ENCODE measurements around the gene KCNMA1.

The KCNMA1 gene

DNA sequence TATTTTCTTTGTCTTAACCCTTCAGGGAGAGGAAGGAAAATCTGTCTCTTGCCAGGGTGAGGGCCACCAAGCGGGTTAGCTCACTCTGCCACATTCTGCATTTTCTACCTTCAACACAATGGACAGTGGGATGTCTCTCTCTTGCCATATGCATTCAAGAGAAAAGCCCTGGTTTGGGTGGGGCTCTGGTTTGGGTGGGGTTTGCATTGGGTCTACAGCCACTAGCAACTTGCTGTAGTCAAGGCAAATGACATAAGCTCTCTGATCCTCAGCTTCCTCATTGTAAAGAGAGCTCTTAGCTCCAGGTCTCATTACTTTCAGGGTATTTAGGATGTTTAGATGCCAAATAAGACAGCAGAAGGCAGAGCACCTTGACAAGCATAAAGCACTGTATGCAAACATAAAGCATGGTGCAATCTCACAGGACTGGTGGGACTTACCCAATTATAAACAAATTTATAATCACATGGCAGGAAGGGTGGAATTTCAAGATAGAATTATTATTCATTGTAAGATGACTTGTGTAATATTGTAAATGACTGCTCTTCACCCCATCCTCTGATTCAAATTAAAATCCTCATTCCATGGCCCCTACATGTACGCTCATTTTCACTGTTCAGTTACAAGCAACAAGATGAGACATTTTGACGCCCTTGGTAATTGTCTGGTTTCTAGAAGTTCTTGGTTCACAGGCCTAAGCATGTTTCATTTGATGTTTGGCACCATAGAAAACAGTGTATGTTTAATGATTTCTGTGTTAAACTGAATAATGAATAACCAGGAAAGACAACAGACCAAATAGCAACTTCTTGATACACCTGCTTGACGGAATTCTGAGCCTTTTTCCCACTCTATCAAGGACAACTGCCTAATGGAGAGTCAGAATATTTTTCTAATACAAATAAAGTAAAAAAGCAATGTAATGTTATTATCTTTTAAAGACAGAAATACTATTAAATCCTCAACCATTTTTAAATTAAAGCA, 258.9 kb downstream of the KCNMA1 start:
- no peak for DNase-seq (ENCODE audit: low read depth in 2 of 3, low spot score in 2 of 3)

DNA sequence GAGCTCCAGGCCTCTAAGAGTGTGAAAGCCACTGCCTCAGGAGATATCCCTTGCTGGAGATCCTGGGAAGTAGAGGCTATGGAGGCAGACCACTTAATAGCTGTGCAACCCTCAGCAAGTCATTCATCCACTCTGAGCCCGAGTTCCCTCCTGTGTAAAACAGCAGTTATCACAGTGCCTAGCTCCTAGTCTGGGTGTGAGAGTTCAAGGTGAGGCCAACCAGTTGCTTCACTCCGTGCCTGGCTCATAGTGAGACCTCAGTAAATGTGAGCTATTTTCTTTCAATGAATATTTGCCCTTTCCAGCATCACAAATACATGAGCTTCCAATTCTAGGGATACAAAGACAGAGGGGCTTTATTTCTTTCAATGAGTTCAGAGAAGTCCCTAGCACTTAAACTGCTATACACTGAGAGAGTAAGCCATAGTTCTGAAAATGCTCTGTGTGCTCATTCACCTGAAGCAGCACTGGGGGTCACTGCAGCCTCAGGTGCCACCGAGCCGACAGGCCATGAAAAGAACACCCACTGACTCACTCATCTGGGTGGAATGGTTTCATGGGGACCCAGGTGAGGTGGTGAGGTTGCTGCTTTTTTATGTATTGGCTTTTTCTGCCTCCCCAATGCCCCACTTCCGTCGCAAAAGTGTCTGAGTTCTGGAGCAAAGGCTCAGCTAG, 259.8 kb downstream of the KCNMA1 start:
- no peak for DNase-seq (ENCODE audit: low read depth in 2 of 3, low spot score in 2 of 3)

- DNase-seq (ENCODE audit: low read depth in 2 of 3, low spot score in 2 of 3): no peak
These were observed 260.6 kb downstream of the KCNMA1 start for GRCh38 chr10:77377034-77377433.

DNA sequence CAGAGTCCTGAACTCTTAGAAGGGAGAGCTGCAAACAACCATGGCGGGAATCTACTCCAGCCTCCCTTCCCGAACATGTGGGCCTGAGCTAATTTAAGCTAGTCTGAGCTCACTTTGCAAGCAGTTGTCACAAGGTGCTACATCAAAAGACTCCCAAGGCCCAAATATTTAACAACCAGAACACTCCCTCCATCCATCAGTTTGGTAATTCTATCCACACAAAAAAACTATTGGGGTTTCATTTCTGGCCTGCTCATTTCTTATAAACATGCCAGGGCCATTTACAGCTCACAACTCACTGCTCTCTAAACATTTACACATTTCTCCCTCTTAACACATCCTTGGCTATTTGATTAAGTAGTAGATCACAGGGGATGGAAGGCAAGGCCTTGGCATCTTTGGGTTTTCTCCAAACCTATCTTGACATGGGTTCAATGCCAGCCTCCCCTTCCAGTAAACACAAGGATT, 263.4 kb downstream of the KCNMA1 start:
- no peak for DNase-seq (ENCODE audit: low read depth in 2 of 3, low spot score in 2 of 3)

GRCh38 chr10:77371848-77372799, 265.5 kb downstream of the KCNMA1 start:
- DNase-seq (ENCODE audit: low read depth in 2 of 3, low spot score in 2 of 3): no peak

- no peak for DNase-seq (ENCODE audit: low read depth in 2 of 3, low spot score in 2 of 3)
These were observed 266.2 kb downstream of the KCNMA1 start for GRCh38 chr10:77371421-77371820.

DNA sequence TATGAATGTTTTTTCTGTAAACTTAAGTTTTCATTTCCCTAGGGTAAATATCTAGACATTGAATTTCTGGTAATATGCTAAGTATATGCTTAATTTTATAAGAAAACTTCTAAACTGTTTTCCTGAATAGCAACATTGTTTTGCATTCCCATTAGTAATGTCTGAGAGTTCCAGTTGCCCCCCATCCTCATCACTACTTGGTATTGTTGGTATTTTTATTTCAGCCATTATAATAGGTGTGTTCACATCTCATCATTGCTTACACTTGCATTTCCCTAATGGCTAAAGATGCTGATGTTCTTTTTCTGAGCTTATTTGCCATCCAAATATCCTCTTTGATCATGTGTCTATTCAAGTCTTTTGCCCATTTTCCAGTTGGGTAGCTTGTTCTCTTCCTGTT, 269.6 kb downstream of the KCNMA1 start:
- no peak for DNase-seq (ENCODE audit: low read depth in 2 of 3, low spot score in 2 of 3)

- no peak for DNase-seq (ENCODE audit: low read depth in 2 of 3, low spot score in 2 of 3)
These were observed 274.4 kb downstream of the KCNMA1 start for GRCh38 chr10:77363210-77363609.

DNA sequence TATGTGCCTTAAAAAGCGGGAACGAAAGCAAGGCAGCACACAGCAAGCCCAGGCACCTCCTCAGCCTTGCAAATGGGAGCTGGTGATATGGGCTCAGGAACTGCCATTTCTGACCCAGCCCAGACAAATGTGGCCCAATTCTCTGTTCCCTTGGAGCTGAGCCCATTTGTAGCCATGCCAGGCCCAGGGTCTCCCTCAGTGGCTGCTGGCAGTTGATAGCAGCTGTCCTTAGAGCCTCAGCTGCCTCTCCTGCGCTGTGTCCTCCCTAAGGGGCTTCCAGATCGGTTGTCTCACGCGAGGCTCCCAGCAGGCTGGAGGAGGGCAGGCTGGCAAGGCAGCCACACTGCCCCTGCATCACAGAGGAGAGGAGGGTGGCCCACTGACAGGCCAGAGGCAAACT, 275.8 kb downstream of the KCNMA1 start:
- no peak for DNase-seq (ENCODE audit: low read depth in 2 of 3, low spot score in 2 of 3)

GRCh38 chr10:77361426-77361825, 276.2 kb downstream of the KCNMA1 start:
- DNase-seq (ENCODE audit: low read depth in 2 of 3, low spot score in 2 of 3): no peak

- DNase-seq (ENCODE audit: low read depth in 2 of 3, low spot score in 2 of 3): no peak
These were observed 276.8 kb downstream of the KCNMA1 start for GRCh38 chr10:77360835-77361234.

- DNase-seq (ENCODE audit: low read depth in 2 of 3, low spot score in 2 of 3): no peak
These were observed 277.6 kb downstream of the KCNMA1 start for GRCh38 chr10:77359950-77360520.

GRCh38 chr10:77359287-77359691, 278.3 kb downstream of the KCNMA1 start:
- no peak for DNase-seq (ENCODE audit: low read depth in 2 of 3, low spot score in 2 of 3)

GRCh38 chr10:77358656-77359055, 279.0 kb downstream of the KCNMA1 start:
- no peak for DNase-seq (ENCODE audit: low read depth in 2 of 3, low spot score in 2 of 3)

GRCh38 chr10:77357611-77358310, 279.8 kb downstream of the KCNMA1 start:
- DNase-seq (ENCODE audit: low read depth in 2 of 3, low spot score in 2 of 3): no peak

- no peak for DNase-seq (ENCODE audit: low read depth in 2 of 3, low spot score in 2 of 3)
These were observed 280.4 kb downstream of the KCNMA1 start for GRCh38 chr10:77357185-77357584.

DNA sequence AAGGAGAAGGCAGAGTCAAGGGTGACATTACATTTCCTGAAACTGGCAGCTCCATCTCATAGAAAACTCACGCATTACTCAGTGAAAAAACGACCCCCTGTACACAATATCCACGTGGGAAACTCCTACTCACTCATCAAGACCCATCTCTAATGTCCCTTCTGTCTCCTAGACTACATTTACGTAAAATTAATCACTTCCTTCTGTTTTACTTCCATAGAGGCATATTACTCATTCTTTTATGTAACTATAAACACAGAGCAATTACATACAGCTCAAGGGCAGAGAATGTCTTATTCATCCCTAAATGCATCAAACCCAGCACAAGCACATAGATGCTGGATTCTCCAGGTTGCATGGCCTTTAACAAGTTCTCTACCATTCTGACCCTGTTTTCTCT, 281.8 kb downstream of the KCNMA1 start:
- DNase-seq (ENCODE audit: low read depth in 2 of 3, low spot score in 2 of 3): no peak

DNA sequence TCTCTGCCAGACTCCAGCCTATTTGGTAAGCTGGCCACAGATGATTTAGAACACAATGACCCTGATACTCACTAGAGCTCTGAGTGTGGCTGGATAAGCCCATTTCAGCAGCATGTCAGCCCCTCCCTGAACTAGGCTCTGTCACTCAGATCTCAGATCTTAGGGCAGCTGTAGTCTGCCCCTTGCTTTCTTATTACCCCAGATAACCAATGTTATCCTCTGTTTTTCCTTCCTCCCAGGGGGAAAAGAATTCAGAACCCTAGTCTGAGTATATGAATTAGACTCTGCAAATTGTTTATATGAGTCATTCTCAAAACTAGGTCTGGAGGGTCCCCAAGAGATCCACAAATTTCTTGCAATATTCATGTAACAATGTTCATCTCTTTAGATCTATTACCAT, 286.2 kb downstream of the KCNMA1 start:
- no peak for DNase-seq (ENCODE audit: low read depth in 2 of 3, low spot score in 2 of 3)

DNA sequence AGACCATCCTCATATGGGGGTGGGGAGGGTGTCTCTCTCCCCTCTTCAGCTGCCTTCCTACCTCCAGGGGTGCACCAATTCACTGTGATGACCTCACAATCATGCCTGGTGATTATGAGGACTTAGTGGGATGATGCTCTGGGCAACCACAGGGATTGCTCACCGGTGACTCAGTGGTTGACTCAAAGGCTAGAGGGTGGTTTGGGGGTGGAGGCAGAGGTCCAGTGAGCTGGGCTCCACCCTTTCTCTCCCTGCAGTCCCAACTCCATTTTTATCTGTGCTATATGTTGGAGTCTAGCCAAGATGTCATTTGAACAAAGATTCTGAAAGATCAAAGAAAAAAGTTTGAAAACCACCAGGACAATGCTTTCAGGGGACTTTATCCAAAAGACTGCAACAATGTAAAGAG, 286.9 kb downstream of the KCNMA1 start:
- DNase-seq (ENCODE audit: low read depth in 2 of 3, low spot score in 2 of 3): peak in 2 of 3 experiments; percentile 19 to 22

GRCh38 chr10:77350134-77350533, 287.5 kb downstream of the KCNMA1 start:
- DNase-seq (ENCODE audit: low read depth in 2 of 3, low spot score in 2 of 3): no peak

Measured in activated CD8-positive, alpha-beta memory T cell treated with anti-CD3 and anti-CD28 coated beads for 48 hours (primary cell).